SU-DHL-6 (cell line): ENCODE results near the gene WWOX.

Experiments used
- EZH2phosphoT487 ChIP-seq: fragments of 200-600 bp; sonication (generic), shearing (Covaris generic); conservative IDR thresholded peaks from 2 replicates; pipeline ENCODE4 v1.6.1; 2018; ENCODE audit warnings: mild to moderate bottlenecking, antibody characterized with exemption, low read length, moderate library complexity, mixed read lengths
- TF ChIP-seq, protein P1 (sequence below): fragments of 200-600 bp; sonication (generic); IDR thresholded peaks from one replicate; pipeline ENCODE4 v1.5.1; 2017; ENCODE audit warnings: antibody characterized with exemption, mild to moderate bottlenecking, low read length, moderate library complexity; ENCODE audit not compliant: insufficient read depth, poor library complexity, severe bottlenecking

DNA sequence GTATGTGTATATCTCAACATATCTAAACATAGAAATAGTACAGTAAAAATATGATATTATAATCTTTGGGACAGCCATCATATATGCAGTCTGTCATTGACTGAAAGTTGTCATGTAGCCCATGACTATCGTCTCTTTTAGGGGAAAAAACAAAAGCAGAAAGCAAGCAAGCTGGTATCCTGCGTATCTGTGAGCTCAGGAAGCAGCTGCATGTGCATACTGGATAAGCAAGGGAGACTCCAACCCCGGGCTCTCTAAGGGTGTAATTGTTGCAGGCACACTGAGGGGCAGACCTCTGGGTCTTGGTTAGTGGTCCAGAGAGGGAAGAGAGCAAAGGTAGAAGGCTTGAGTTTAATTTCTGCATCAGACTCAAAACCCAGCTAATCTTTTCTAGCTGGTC, 920.0 kb downstream of the WWOX start:
- TF ChIP-seq, protein P1, sequence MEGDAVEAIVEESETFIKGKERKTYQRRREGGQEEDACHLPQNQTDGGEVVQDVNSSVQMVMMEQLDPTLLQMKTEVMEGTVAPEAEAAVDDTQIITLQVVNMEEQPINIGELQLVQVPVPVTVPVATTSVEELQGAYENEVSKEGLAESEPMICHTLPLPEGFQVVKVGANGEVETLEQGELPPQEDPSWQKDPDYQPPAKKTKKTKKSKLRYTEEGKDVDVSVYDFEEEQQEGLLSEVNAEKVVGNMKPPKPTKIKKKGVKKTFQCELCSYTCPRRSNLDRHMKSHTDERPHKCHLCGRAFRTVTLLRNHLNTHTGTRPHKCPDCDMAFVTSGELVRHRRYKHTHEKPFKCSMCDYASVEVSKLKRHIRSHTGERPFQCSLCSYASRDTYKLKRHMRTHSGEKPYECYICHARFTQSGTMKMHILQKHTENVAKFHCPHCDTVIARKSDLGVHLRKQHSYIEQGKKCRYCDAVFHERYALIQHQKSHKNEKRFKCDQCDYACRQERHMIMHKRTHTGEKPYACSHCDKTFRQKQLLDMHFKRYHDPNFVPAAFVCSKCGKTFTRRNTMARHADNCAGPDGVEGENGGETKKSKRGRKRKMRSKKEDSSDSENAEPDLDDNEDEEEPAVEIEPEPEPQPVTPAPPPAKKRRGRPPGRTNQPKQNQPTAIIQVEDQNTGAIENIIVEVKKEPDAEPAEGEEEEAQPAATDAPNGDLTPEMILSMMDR = no peak
- TF ChIP-seq EZH2phosphoT487 = no peak
